ENCODE measurements around the gene GADD45G. TPM values are rescaled to one million over a fixed set of nuclear protein-coding genes. Genes with fewer than 3 reads are reported as not detected.

GADD45G gene
- total and polyA plus RNA-seq, 2 of the 4 experiments (the other 2 are of a cell fraction) = 0.15 TPM; not detected in 1

DNA sequence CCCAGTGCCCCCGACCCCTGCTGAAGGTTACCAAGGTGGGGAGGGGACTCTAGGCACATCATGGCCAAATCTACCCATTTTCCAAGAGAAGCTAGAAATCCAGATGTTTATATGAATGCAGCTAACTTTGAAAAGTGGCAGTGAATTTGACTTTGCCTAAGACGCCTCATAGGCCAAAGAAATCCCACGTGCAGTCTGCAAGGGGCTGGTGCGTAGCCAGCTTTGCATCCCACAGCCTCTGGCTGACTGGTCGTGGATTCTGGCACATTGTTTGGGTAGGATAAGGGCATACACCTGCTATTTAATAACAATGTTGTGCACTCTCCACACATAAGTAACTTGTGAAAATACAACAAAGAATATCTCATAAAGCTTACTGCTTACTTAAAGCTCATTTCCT, 3.5 kb upstream of the GADD45G start:
- no peak overlapping the region for H3K4me3 ChIP-seq (ENCODE audit: insufficient read depth, low read depth, low read length)
- no CpG with 5 or more reads among the region's 5 CpGs for WGBS, 2 experiments (ENCODE audit: extremely low coverage in 2 of 2, insufficient read length in 1 of 2)
- no peak overlapping the region for H2BK5ac ChIP-seq (ENCODE audit: low read depth, low read length, poor library complexity, severe bottlenecking)
- ChIA-PET CTCF (interaction anchor here (1.1 to 1.8 kb wide), 3 partner anchors 8 to 501 kb away, joined by 3 to 4 read pairs (median 3); no protein-coding TSS in a partner anchor), POLR2A (ENCODE audit: unreplicated experiment) (no interaction called here)
- dilution Hi-C loops (cut with HindIII; ENCODE audit: low sequenced_read_pairs, unreplicated experiment) (no loop called here), in situ Hi-C loops (cut with MboI; ENCODE audit: low sequenced_read_pairs) (loop anchor here (5.0 kb wide), 1 partner anchor 501 kb away; no protein-coding TSS in a partner anchor), intact Hi-C loops (cut with micrococcal nuclease) (no loop called here)
- no peak overlapping the region for H2BK15ac ChIP-seq (ENCODE audit: low read depth, low read length)
- H3K36me3 ChIP-seq (ENCODE audit: control insufficient read depth, insufficient read depth, low read length) = no peaks in the 10 kb centered on the region
- no peak overlapping the region for H3K23ac ChIP-seq (ENCODE audit: low read depth, low read length)
- H3K4me2 ChIP-seq (ENCODE audit: low read depth, low read length) = no peak overlapping the region
- TF ChIP-seq CEBPB (IDR thresholded peaks at IDR 0.05; ENCODE audit: low read depth, low read length) (no peak), BHLHE40 (IDR thresholded peaks at IDR 0.05; ENCODE audit: low read depth, low read length) (no peak), MAZ (IDR thresholded peaks at IDR 0.05; ENCODE audit: borderline replicate concordance, low read depth, low read length) (no peak), NFE2L2 (IDR thresholded peaks at IDR 0.05; ENCODE audit: low read depth, low read length) (no peak), SMC3 (IDR thresholded peaks at IDR 0.05; ENCODE audit: low read depth, low read length) (no peak)
- TF ChIP-seq, protein P1, sequence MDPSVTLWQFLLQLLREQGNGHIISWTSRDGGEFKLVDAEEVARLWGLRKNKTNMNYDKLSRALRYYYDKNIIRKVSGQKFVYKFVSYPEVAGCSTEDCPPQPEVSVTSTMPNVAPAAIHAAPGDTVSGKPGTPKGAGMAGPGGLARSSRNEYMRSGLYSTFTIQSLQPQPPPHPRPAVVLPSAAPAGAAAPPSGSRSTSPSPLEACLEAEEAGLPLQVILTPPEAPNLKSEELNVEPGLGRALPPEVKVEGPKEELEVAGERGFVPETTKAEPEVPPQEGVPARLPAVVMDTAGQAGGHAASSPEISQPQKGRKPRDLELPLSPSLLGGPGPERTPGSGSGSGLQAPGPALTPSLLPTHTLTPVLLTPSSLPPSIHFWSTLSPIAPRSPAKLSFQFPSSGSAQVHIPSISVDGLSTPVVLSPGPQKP (IDR thresholded peaks at IDR 0.05; ENCODE audit: borderline replicate concordance, low read depth, low read length) = no peak
- H3K9me1 ChIP-seq (ENCODE audit: insufficient read depth, low read length) = no peaks in the 10 kb centered on the region; the same call in 1 of the 2 replicates
- H3K27me3 ChIP-seq (ENCODE audit: control insufficient read depth, insufficient read depth, low read length) = peaks cover 39% of the 10 kb centered on the region
- peaks cover 4% of the 10 kb centered on the region for H3K4me1 ChIP-seq (ENCODE audit: control insufficient read depth, insufficient read depth, low read length)
- no peak overlapping the region for H3K18ac ChIP-seq (ENCODE audit: low read depth, low read length)
- no peak overlapping the region for H3K4ac ChIP-seq (ENCODE audit: low read depth, low read length)
- no peaks in the 10 kb centered on the region for H3K79me1 ChIP-seq (ENCODE audit: low read depth in 1 of 2, low read length in 2 of 2)
- H4K5ac ChIP-seq (ENCODE audit: low read depth, low read length) = no peak overlapping the region
- no peak overlapping the region for H2BK20ac ChIP-seq (ENCODE audit: low read depth, low read length)
- H2AK9ac ChIP-seq (replicated peaks; ENCODE audit: low read depth, low read length, poor library complexity) = no peak overlapping the region
- no peak overlapping the region for H2AK5ac ChIP-seq (ENCODE audit: low read depth, low read length)
- no peak overlapping the region for H2AFZ ChIP-seq (replicated peaks; ENCODE audit: low read length, poor library complexity)
- BruUV-seq (replicated peaks) = no TSS peak
- H4K8ac ChIP-seq (ENCODE audit: low read depth in 2 of 2, low read length in 2 of 2) = no peak overlapping the region
- ATAC-seq (ENCODE audit: low read depth) (no peak), DNase-seq (no peak)
- H4K20me1 ChIP-seq (ENCODE audit: insufficient read depth, low read length) = no peaks in the 10 kb centered on the region
- H3K9me3 ChIP-seq (ENCODE audit: control insufficient read depth, insufficient read depth, low read length) = no peaks in the 10 kb centered on the region
- no peak overlapping the region for H3K9ac ChIP-seq (ENCODE audit: low read depth, low read length)
- H3K56ac ChIP-seq (ENCODE audit: extremely low read depth, insufficient read depth, low read length) = no peak overlapping the region
- H4K91ac ChIP-seq (ENCODE audit: insufficient read depth, low read depth, low read length) = no peak overlapping the region
- no peak overlapping the region for H2BK120ac ChIP-seq (ENCODE audit: low read depth, low read length)
- H3K27ac ChIP-seq (ENCODE audit: insufficient read depth, low read length) = no peak overlapping the region
- H3K14ac ChIP-seq (replicated peaks; ENCODE audit: low read depth, low read length) = no peak overlapping the region
